H1 (cell line): ENCODE results near the gene AGO3. TPM values are rescaled to one million over a fixed set of nuclear protein-coding genes. Genes with fewer than 3 reads are reported as not detected.

Experiments
- CHD7 ChIP-seq: fragments of 300-600 bp; sonication (generic); IDR thresholded peaks from 2 replicates; pipeline ENCODE4 v1.7.1; 2012; ENCODE audit warnings: low read length, moderate library complexity, mild to moderate bottlenecking, inconsistent platforms; ENCODE audit not compliant: insufficient replicate concordance
- CTBP2 ChIP-seq: IDR thresholded peaks from 2 replicates; pipeline ENCODE4 v1.7.0; 2011; ENCODE audit warnings: borderline replicate concordance, mild to moderate bottlenecking, moderate library complexity, mixed read lengths, low read length; ENCODE audit not compliant: insufficient read depth, insufficient read length
- JUND ChIP-seq: IDR thresholded peaks from 2 replicates; pipeline ENCODE4 v1.6.1; 2011; ENCODE audit warnings: mild to moderate bottlenecking, improper control_type of control experiment, low read length
- SP2 ChIP-seq: IDR thresholded peaks from 2 replicates; pipeline ENCODE4 v1.6.1; 2012; ENCODE audit warnings: mild to moderate bottlenecking, low read length, inconsistent platforms
- YY1 ChIP-seq: IDR thresholded peaks from 2 replicates; pipeline ENCODE4 v1.6.1; 2011; ENCODE audit warnings: low read depth, mild to moderate bottlenecking, low read length
- polyA plus RNA-seq, 7 experiments: library from polyadenylated mRNA; depleted of rRNA in 3 of 7; stranded (reverse) in 5 of 7; unstranded in 2 of 7; fragments of >200 nt in 5 of 7; fragments of 200-250 nt in 2 of 7; gene quantifications; 1 replicate in 5 of 7; 2 replicates in 1 of 7; 4 replicates in 1 of 7; pipeline versions ENCODE4 v1.2.1 to v1.2.3, GENCODE V29; 2011 to 2013; ENCODE audit warnings: missing spikeins in 2 of 7, mixed read lengths in 2 of 7
- total RNA-seq: library from RNA; stranded (reverse); fragmentation: NEBNext Ultra II Directional; extraction: Animal tissue kit (Norgen Biotek cat#: 25700); gene quantifications from 2 replicates; pipeline ENCODE4 v1.2.1, GENCODE V29; 2021

The AGO3 gene
- total and polyA plus RNA-seq, 2 of the 8 experiments (the other 6 are each of a cell fraction or from before 2014, with no cell fraction given): 10.7 to 26.4 TPM

GRCh38 chr1:36094621-36095061 is 163.7 kb downstream of the AGO3 start (continued):
- no peak for TF ChIP-seq CHD7
- TF ChIP-seq JUND: no peak
- TF ChIP-seq YY1: no peak
- TF ChIP-seq CTBP2: no peak
- no peak for TF ChIP-seq SP2
